HepG2 (cell line): Measurements from ENCODE around the gene IKBKE. TPM values are rescaled to one million over a fixed set of nuclear protein-coding genes. Genes with fewer than 3 reads are reported as not detected.

ENCODE experiments used
- ATAC-seq: fragments of 200-7000 bp; cut with Tn5 transposase; 3 replicates; pipeline ENCODE4 v1.9.1; 2020; ENCODE audit warnings: mild to moderate bottlenecking, moderate library complexity
- BruUV-seq: library from RNA; stranded (reverse); fragments of 400-500 nt; replicated peaks from 2 replicates; lab custom pipeline; 2021; lab: Mats Ljungman, UMichigan
- CTCF ChIA-PET: fragments of 300-600 bp; formaldehyde crosslinking; extraction: SDS; loops from one replicate; lab custom pipeline; 2021; ENCODE audit warnings: low total read pairs, inconsistent platforms, low intra/inter-chr PET ratio; lab: Yijun Ruan, JAX
- POLR2A ChIA-PET: fragments of 350-600 bp; sonication (Branson Sonifier 250); formaldehyde crosslinking; loops from one replicate; lab custom pipeline; 2020; ENCODE audit warnings: antibody characterized with exemption, inconsistent platforms; lab: Yijun Ruan, JAX
- DNase-seq: peaks from one replicate; pipeline ENCODE4 v3.0.0-alpha.2; 2015; ENCODE audit warnings: low spot score
- FAIRE-seq: peaks from 3 replicates; lab custom pipeline; 2011; peaks lifted over from hg19 to GRCh38; lab: Jason Lieb, UNC
- H2AFZ ChIP-seq: one replicate; pipeline ENCODE4 v1.6.1; 2011; ENCODE audit warnings: low read length, inconsistent platforms
- H3K27ac ChIP-seq: fragments of 300-600 bp; 3 replicates; pipeline ENCODE4 v1.8.0; 2011; ENCODE audit warnings: mixed run types, mild to moderate bottlenecking, mixed read lengths, low read length, inconsistent platforms; ENCODE audit not compliant: insufficient read depth; ENCODE audit errors: extremely low read length
- H3K27me3 ChIP-seq, 2 experiments: fragments of 200-600 bp in 1 of 2; 2 replicates in 1 of 2; 3 replicates in 1 of 2; pipeline versions ENCODE4 v1.6.0 to v1.8.0; 2011; ENCODE audit warnings: low read length in 2 of 2, mild to moderate bottlenecking in 2 of 2, moderate library complexity in 2 of 2, inconsistent platforms in 1 of 2; ENCODE audit not compliant: insufficient read depth in 2 of 2, control insufficient read depth in 1 of 2
- H3K36me3 ChIP-seq, 2 experiments: fragments of 200-600 bp in 1 of 2; replicated peaks in 1 of 2; 2 replicates in 1 of 2; 3 replicates in 1 of 2; pipeline versions ENCODE4 v1.5.1 to v1.8.0; 2011; ENCODE audit warnings: low read length in 2 of 2, inconsistent platforms in 1 of 2; ENCODE audit not compliant: insufficient read depth in 2 of 2, control insufficient read depth in 1 of 2
- H3K4me1 ChIP-seq: 2 replicates; pipeline ENCODE4 v1.5.1; 2012; ENCODE audit warnings: low read length, inconsistent platforms; ENCODE audit not compliant: insufficient read depth
- H3K4me2 ChIP-seq: 2 replicates; pipeline ENCODE4 v1.6.0; 2011; ENCODE audit warnings: low read depth, low read length, inconsistent platforms
- H3K4me3 ChIP-seq, 3 experiments: fragments of 200-600 bp in 1 of 3; sonication (generic), shearing (Covaris generic) in 1 of 3; replicated peaks in 1 of 3; 2 replicates each; pipeline ENCODE4 v1.5.1; 2011 to 2016; ENCODE audit warnings: low read length in 3 of 3, inconsistent platforms in 2 of 3, low read depth in 2 of 3, mild to moderate bottlenecking in 2 of 3, control low read depth in 1 of 3, mixed read lengths in 1 of 3; ENCODE audit not compliant: insufficient read depth in 1 of 3
- H3K79me2 ChIP-seq: one replicate; pipeline ENCODE4 v1.6.1; 2011; ENCODE audit warnings: low read length, inconsistent platforms; ENCODE audit not compliant: insufficient read depth
- H3K9ac ChIP-seq: 2 replicates; pipeline ENCODE4 v1.6.0; 2011; ENCODE audit warnings: mild to moderate bottlenecking, low read depth, low read length, inconsistent platforms; ENCODE audit not compliant: insufficient read depth
- H3K9me3 ChIP-seq: 2 replicates; pipeline ENCODE4 v1.5.1; 2012; ENCODE audit warnings: mild to moderate bottlenecking, low read length
- H4K20me1 ChIP-seq: 2 replicates; pipeline ENCODE4 v1.6.0; 2011; ENCODE audit warnings: inconsistent platforms, mild to moderate bottlenecking, low read length, moderate library complexity; ENCODE audit not compliant: insufficient read depth
- ATAD3A ChIP-seq: sonication (generic); formaldehyde crosslinking; IDR thresholded peaks from 2 replicates; pipeline ENCODE4 v1.4.0; 2020; ENCODE audit warnings: missing genetic modification reagents
- HMG20B ChIP-seq: conservative IDR thresholded peaks from 2 replicates; pipeline ENCODE4 v1.6.1; 2016; ENCODE audit warnings: missing genetic modification reagents, missing compliant biosample characterization
- KDM3A ChIP-seq: IDR thresholded peaks from 2 replicates; pipeline ENCODE4 v1.6.1; 2018; ENCODE audit warnings: low read depth, missing compliant biosample characterization
- MAFG ChIP-seq: sonication (generic); formaldehyde crosslinking; IDR thresholded peaks from 2 replicates; pipeline ENCODE4 v1.5.1; 2020; ENCODE audit warnings: mild to moderate bottlenecking, missing genetic modification reagents
- MBNL3 ChIP-seq: fragments of 250-450 bp; sonication (Bioruptor Pico); conservative IDR thresholded peaks from 2 replicates; pipeline ENCODE4 v1.8.0; 2022; ENCODE audit warnings: mild to moderate bottlenecking, inconsistent platforms
- MEIS1 ChIP-seq: sonication (generic); formaldehyde crosslinking; IDR thresholded peaks from 2 replicates; pipeline ENCODE4 v1.9.0; 2021; ENCODE audit warnings: mild to moderate bottlenecking, missing genetic modification reagents, moderate library complexity, borderline replicate concordance
- NFIB ChIP-seq: sonication (generic); formaldehyde crosslinking; IDR thresholded peaks from 2 replicates; pipeline ENCODE4 v1.9.0; 2021; ENCODE audit warnings: missing genetic modification reagents, mild to moderate bottlenecking, borderline replicate concordance
- PAX8 ChIP-seq: sonication (generic); formaldehyde crosslinking; IDR thresholded peaks from 2 replicates; pipeline ENCODE4 v1.8.0; 2022; ENCODE audit warnings: mild to moderate bottlenecking, missing genetic modification reagents, borderline replicate concordance
- TCF7 ChIP-seq: sonication (generic); IDR thresholded peaks from 2 replicates; pipeline ENCODE4 v1.6.1; 2016; ENCODE audit warnings: antibody characterized with exemption, low read depth
- ZNF33B ChIP-seq: sonication (generic); formaldehyde crosslinking; IDR thresholded peaks from 2 replicates; pipeline ENCODE4 v1.5.1; 2020; ENCODE audit warnings: mild to moderate bottlenecking, missing genetic modification reagents
- WGBS: methylation state at CpG from one replicate; pipeline ENCODE4 v1.1.6; 2017; ENCODE audit warnings: low lambda C conversion rate; 5-methylcytosine and 5-hydroxymethylcytosine counted together
- in situ Hi-C: cut with HindIII; loops from 2 replicates; pipeline ENCODE4 v1.10.0; 2017; ENCODE audit warnings: low pct_unique_long_range_greater_than_20kb; ENCODE audit not compliant: extremely low pct_ligation_motif_present
- intact Hi-C: fragments of 100-400 bp; cut with micrococcal nuclease; formaldehyde crosslinking; loops from one replicate; pipeline ENCODE4 v1.10.0; 2022; ENCODE audit not compliant: unreplicated experiment
- polyA plus RNA-seq, 8 experiments: library from polyadenylated mRNA; depleted of rRNA in 3 of 8; stranded (reverse) in 7 of 8; unstranded in 1 of 8; fragments of >200 nt; fragmentation: Illumina TruSeq in 4 of 8; extraction: Trizol in 4 of 8; gene quantifications; 2 replicates each; pipeline versions ENCODE4 v1.2.1 to v1.2.3, GENCODE V29; 2011 to 2016; ENCODE audit warnings: low read depth in 4 of 8, missing spikeins in 1 of 8, mixed read lengths in 1 of 8; ENCODE audit not compliant: insufficient read depth in 1 of 8
- total RNA-seq, 5 experiments: library from RNA; depleted of rRNA; stranded (reverse); fragments of >200 nt; fragmentation: Illumina TruSeq; extraction: Trizol; gene quantifications; 2 replicates each; pipeline ENCODE4 v1.2.3, GENCODE V29; 2016; ENCODE audit warnings: low read depth in 1 of 5
- TF ChIP-seq, protein P1 (sequence below): sonication (generic); formaldehyde crosslinking; conservative IDR thresholded peaks from 2 replicates; pipeline ENCODE4 v1.8.0; 2022; ENCODE audit warnings: missing genetic modification reagents
- TF ChIP-seq, protein P2 (sequence below): sonication (generic); formaldehyde crosslinking; IDR thresholded peaks from 2 replicates; pipeline ENCODE4 v1.9.0; 2022; ENCODE audit warnings: low read depth, missing genetic modification reagents
- TF ChIP-seq, protein P3 (sequence below): sonication (generic); formaldehyde crosslinking; IDR thresholded peaks from 2 replicates; pipeline ENCODE4 v1.5.0; 2020; ENCODE audit warnings: mild to moderate bottlenecking, missing genetic modification reagents

The IKBKE gene
- total and polyA plus RNA-seq, 2 of the 13 experiments (the other 11 are each of a cell fraction or from before 2014, with no cell fraction given), result 4.5 to 5.8 TPM

DNA sequence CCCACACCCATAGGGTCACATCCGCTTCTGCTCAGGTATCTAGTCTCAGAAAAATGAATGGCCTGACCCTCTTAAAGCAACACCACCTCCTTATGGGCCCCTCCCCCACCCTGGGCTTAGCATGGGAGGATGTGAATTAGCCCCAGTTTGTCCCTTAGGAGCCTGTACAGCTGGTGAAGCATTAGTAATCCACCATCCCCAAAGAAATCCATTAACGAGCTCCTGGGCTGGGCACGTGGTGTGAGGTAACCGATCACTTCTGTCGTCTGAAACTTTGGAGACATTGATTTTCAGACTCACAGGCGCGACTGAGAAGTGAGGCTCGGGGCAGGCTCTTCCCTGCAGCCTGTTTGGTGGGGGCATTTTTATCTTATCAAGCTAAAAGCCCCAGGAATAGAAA is 47.5 kb downstream of the IKBKE start:
- no peak overlapping the region for H3K4me3 ChIP-seq
- H3K4me2 ChIP-seq, result no peak overlapping the region
- FAIRE-seq (no peak), ATAC-seq (no peak), DNase-seq (no peak)
- BruUV-seq, result no TSS peak
- H3K36me3 ChIP-seq, result no peaks in the 10 kb centered on the region
- POLR2A ChIA-PET, result no interaction called here
- H3K9me3 ChIP-seq, result no peaks in the 10 kb centered on the region
- intact Hi-C loops, result no loop called here
- H3K4me1 ChIP-seq, result peaks cover 36% of the 10 kb centered on the region
- no peaks in the 10 kb centered on the region for H3K79me2 ChIP-seq
- CTCF ChIA-PET, result no interaction called here
- no peak for TF ChIP-seq HMG20B (CRISPR knock-in tag)
- H3K27ac ChIP-seq, result no peak overlapping the region
- no peak overlapping the region for H2AFZ ChIP-seq
- H3K27me3 ChIP-seq, result peaks cover 0 to 1% of the 10 kb centered on the region in 2 experiments; a peak in 2 of 5 replicates
- H3K9ac ChIP-seq, result no peak overlapping the region
- in situ Hi-C loops, result no loop called here
- WGBS, result 71% methylated on average over 8 of the region's 8 CpGs
- H4K20me1 ChIP-seq, result no peaks in the 10 kb centered on the region

DNA sequence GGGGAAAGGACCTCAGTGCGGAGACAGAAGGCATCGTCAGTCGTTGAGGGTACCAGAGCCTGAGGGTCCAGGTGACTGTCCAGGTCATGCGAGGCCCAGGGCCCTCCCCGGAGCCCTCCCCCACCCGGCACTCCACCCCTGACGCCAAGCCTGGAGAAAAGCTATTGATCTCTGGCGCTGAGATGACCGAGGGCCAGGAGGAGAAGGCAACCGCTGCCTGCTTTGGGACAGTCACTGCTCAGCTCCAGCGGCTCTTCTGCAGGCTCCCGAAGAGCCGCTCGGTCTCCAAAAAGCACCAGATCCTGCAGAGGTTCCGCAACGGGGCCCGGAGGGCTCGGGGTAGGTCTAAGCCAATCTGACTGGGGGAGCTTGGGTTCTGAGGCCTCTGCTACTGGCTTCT is 47.9 kb downstream of the IKBKE start:
- in situ Hi-C loops, result no loop called here
- no peak overlapping the region for H2AFZ ChIP-seq
- ChIA-PET CTCF (no interaction called here), POLR2A (no interaction called here)
- peaks cover 0 to 1% of the 10 kb centered on the region in 2 experiments; a peak in 1 of 5 replicates for H3K27me3 ChIP-seq
- intact Hi-C loops, result no loop called here
- H3K4me1 ChIP-seq, result peaks cover 36% of the 10 kb centered on the region
- no peak for FAIRE-seq
- no peak overlapping the region for H3K27ac ChIP-seq
- H3K9ac ChIP-seq, result no peak overlapping the region
- no peaks in the 10 kb centered on the region for H3K36me3 ChIP-seq
- peak; percentile 39 for ATAC-seq
- H3K4me3 ChIP-seq, result no peak overlapping the region
- 37% methylated on average over 5 of the region's 18 CpGs for WGBS
- peak overlapping the region; percentile 32; the same call in 1 of the 2 replicates for H3K4me2 ChIP-seq
- H3K9me3 ChIP-seq, result no peaks in the 10 kb centered on the region
- no TSS peak for BruUV-seq
- no peak for DNase-seq
- H4K20me1 ChIP-seq, result no peaks in the 10 kb centered on the region
- no peaks in the 10 kb centered on the region for H3K79me2 ChIP-seq
- TF ChIP-seq, protein P1, sequence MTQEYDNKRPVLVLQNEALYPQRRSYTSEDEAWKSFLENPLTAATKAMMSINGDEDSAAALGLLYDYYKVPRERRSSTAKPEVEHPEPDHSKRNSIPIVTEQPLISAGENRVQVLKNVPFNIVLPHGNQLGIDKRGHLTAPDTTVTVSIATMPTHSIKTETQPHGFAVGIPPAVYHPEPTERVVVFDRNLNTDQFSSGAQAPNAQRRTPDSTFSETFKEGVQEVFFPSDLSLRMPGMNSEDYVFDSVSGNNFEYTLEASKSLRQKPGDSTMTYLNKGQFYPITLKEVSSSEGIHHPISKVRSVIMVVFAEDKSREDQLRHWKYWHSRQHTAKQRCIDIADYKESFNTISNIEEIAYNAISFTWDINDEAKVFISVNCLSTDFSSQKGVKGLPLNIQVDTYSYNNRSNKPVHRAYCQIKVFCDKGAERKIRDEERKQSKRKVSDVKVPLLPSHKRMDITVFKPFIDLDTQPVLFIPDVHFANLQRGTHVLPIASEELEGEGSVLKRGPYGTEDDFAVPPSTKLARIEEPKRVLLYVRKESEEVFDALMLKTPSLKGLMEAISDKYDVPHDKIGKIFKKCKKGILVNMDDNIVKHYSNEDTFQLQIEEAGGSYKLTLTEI (CRISPR knock-in tag), result no peak
- no peak for TF ChIP-seq KDM3A (CRISPR knock-in tag)
- no peak for TF ChIP-seq PAX8 (CRISPR knock-in tag)
- no peak for TF ChIP-seq MAFG (CRISPR knock-in tag)
- TF ChIP-seq NFIB, result no peak
- no peak for TF ChIP-seq TCF7
- TF ChIP-seq MEIS1 (CRISPR knock-in tag), result no peak
- TF ChIP-seq, protein P2, sequence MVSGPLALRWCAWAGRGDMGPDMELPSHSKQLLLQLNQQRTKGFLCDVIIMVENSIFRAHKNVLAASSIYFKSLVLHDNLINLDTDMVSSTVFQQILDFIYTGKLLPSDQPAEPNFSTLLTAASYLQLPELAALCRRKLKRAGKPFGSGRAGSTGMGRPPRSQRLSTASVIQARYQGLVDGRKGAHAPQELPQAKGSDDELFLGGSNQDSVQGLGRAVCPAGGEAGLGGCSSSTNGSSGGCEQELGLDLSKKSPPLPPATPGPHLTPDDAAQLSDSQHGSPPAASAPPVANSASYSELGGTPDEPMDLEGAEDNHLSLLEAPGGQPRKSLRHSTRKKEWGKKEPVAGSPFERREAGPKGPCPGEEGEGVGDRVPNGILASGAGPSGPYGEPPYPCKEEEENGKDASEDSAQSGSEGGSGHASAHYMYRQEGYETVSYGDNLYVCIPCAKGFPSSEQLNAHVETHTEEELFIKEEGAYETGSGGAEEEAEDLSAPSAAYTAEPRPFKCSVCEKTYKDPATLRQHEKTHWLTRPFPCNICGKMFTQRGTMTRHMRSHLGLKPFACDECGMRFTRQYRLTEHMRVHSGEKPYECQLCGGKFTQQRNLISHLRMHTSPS (CRISPR knock-in tag), result no peak
- TF ChIP-seq ZNF33B (CRISPR knock-in tag), result no peak
- no peak for TF ChIP-seq MBNL3
- TF ChIP-seq, protein P3, sequence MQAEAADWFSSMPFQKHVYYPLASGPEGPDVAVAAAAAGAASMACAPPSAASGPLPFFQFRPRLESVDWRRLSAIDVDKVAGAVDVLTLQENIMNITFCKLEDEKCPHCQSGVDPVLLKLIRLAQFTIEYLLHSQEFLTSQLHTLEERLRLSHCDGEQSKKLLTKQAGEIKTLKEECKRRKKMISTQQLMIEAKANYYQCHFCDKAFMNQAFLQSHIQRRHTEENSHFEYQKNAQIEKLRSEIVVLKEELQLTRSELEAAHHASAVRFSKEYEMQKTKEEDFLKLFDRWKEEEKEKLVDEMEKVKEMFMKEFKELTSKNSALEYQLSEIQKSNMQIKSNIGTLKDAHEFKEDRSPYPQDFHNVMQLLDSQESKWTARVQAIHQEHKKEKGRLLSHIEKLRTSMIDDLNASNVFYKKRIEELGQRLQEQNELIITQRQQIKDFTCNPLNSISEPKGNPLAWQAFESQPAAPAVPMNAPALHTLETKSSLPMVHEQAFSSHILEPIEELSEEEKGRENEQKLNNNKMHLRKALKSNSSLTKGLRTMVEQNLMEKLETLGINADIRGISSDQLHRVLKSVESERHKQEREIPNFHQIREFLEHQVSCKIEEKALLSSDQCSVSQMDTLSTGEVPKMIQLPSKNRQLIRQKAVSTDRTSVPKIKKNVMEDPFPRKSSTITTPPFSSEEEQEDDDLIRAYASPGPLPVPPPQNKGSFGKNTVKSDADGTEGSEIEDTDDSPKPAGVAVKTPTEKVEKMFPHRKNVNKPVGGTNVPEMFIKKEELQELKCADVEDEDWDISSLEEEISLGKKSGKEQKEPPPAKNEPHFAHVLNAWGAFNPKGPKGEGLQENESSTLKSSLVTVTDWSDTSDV, result no peak
- no peak for TF ChIP-seq ATAD3A (CRISPR knock-in tag)
